Right cardiac atrium (tissue), 5 donors: ENCODE data around the gene PRICKLE1. TPM values are rescaled to one million over a fixed set of nuclear protein-coding genes. Genes with fewer than 3 reads are reported as not detected.
A peak's percentile ranks its signal among the peaks of the same experiment; 100 is the strongest.
"Not testable (repeated sequence)": the region's sequence is repeated elsewhere in the genome, so short reads cannot be mapped to it uniquely, and the experiment has no call there.

Experiments used
- ATAC-seq, 2 donors: fragments of 200-7000 bp; cut with Tn5 transposase; one replicate each; pipeline versions ENCODE4 v1.8.0 to v1.9.1; 2020; ENCODE audit warnings: moderate library complexity in 2 of 2, mild to moderate bottlenecking in 1 of 2
- DNase-seq, 3 donors: peaks; one replicate each; pipeline ENCODE4 v3.0.0-alpha.2; 2020
- H3K27ac ChIP-seq: one replicate; pipeline ENCODE4 v1.5.1; 2013; ENCODE audit warnings: mild to moderate bottlenecking, low read length, control low read depth, moderate library complexity
- H3K27me3 ChIP-seq: one replicate; pipeline ENCODE4 v1.6.1; 2013; ENCODE audit not compliant: control insufficient read depth, insufficient read depth
- H3K4me1 ChIP-seq: one replicate; pipeline ENCODE4 v1.6.1; 2013; ENCODE audit warnings: low read length; ENCODE audit not compliant: control insufficient read depth, insufficient read depth
- H3K4me3 ChIP-seq: one replicate; pipeline ENCODE4 v1.5.1; 2013; ENCODE audit warnings: low read length, control low read depth
- H3K9me3 ChIP-seq: one replicate; pipeline ENCODE4 v1.6.1; 2013; ENCODE audit warnings: low read length; ENCODE audit not compliant: control insufficient read depth
- WGBS: extraction: QIAGEN DNeasy Blood & Tissue Kit; methylation state at CpG from one replicate; pipeline ENCODE4 v1.1.7; 2013; 5-methylcytosine and 5-hydroxymethylcytosine counted together
- intact Hi-C, 4 donors: fragments of 100-400 bp; cut with DNase I; formaldehyde crosslinking; loops; one replicate each; pipeline versions ENCODE4 v1.11.0 to v1.14.0; 2022 to 2023
- polyA plus RNA-seq: library from polyadenylated mRNA; stranded (reverse); fragments of 200-250 nt; gene quantifications from one replicate; pipeline ENCODE4 v1.2.3, GENCODE V29; 2013
- total RNA-seq, 4 donors: library from RNA; stranded (reverse); fragmentation: NEBNext Ultra II Directional; extraction: Animal tissue kit (Norgen Biotek cat#: 25700); gene quantifications; one replicate each; pipeline ENCODE4 v1.2.1, GENCODE V29; 2021
- donor health status: healthy with polysubstance abuse.
- donor health status: DM: no; HTN: yes; CAD: no.
- donor health status: DM: no; HTN: no; CAD: no.
- donor health status: DM: no; HTN: yes; CAD: no; lungs with severe emphysema.
- donor health status: DM: yes; HTN: yes; CAD: no.

PRICKLE1 gene
- total and polyA plus RNA-seq, 5 donors, result 7.1 to 27.2 (median 24.9) TPM

GRCh38 chr12:42556917-42557316, 32.6 kb downstream of the PRICKLE1 start:
- Histone ChIP-seq H3K4me3 (no peak overlapping the region), H3K27ac (no peak overlapping the region), H3K4me1 (peaks cover 1% of the 10 kb centered on the region), H3K27me3 (no peaks in the 10 kb centered on the region), H3K9me3 (no peaks in the 10 kb centered on the region)
- ATAC-seq (peak; percentile 50 to 55), DNase-seq (no peak)
- 70% methylated on average over 2 of the region's 2 CpGs for WGBS
- intact Hi-C loops, result no loop called here

- no peak overlapping the region for H3K4me3 ChIP-seq
- no peaks in the 10 kb centered on the region for H3K9me3 ChIP-seq
- no peaks in the 10 kb centered on the region for H3K27me3 ChIP-seq
- WGBS, result 86% methylated on average over 17 of the region's 17 CpGs
- ATAC-seq (no peak), DNase-seq (no peak)
- intact Hi-C loops, result no loop called here
- H3K4me1 ChIP-seq, result peaks cover 5% of the 10 kb centered on the region
- H3K27ac ChIP-seq, result no peak overlapping the region
Measured at GRCh38 chr12:42552822-42553221, 36.7 kb downstream of the PRICKLE1 start.

- ATAC-seq, result no peak
- no peak overlapping the region for H3K27ac ChIP-seq
- intact Hi-C loops, result no loop called here
Measured at GRCh38 chr12:42550800-42551199, 38.7 kb downstream of the PRICKLE1 start.

DNA sequence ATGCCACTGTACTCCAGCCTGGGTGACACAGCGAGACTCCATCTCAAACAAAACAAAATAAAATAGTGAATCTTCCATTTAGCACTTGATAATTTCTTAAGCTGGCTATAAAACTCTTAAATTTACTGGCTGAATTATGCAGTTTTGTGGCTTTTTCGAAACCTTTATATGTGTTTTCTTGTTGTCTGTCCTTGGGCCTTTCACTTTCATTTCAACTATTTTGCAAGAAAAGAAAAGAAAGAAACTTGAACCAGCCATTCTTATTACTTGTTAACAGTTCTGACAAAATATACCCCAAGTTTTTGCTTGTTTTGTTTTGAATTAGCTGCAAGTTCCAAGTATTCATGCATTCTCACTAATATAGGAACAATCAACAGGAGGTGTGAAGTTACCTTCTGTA, 42.8 kb downstream of the PRICKLE1 start:
- no peaks in the 10 kb centered on the region for H3K9me3 ChIP-seq
- ATAC-seq (no peak), DNase-seq (no peak)
- intact Hi-C loops, result no loop called here
- no peak overlapping the region for H3K27ac ChIP-seq
- peaks cover 5% of the 10 kb centered on the region for H3K4me1 ChIP-seq
- WGBS, result 96% methylated on average over 2 of the region's 2 CpGs
- H3K4me3 ChIP-seq, result no peak overlapping the region
- no peaks in the 10 kb centered on the region for H3K27me3 ChIP-seq

More at GRCh38 chr12:42550800-42551199, 38.7 kb downstream of the PRICKLE1 start:
- Histone ChIP-seq H3K4me1 (peaks cover 5% of the 10 kb centered on the region), H3K4me3 (no peak overlapping the region), H3K27me3 (no peaks in the 10 kb centered on the region), H3K9me3 (no peaks in the 10 kb centered on the region)
- no peak for DNase-seq

- H3K9me3 ChIP-seq, result no peaks in the 10 kb centered on the region
- H3K27ac ChIP-seq, result no peak overlapping the region
- no peaks in the 10 kb centered on the region for H3K27me3 ChIP-seq
- H3K4me1 ChIP-seq, result no peaks in the 10 kb centered on the region
- no peak overlapping the region for H3K4me3 ChIP-seq
- DNase-seq, result no peak
- 46% methylated on average over 2 of the region's 2 CpGs for WGBS
- ATAC-seq, result no peak
- intact Hi-C loops, result no loop called here
Measured at GRCh38 chr12:42541965-42542364, 47.6 kb downstream of the PRICKLE1 start.

GRCh38 chr12:42541308-42541707, 48.2 kb downstream of the PRICKLE1 start:
- 96% methylated on average over 2 of the region's 2 CpGs for WGBS
- ATAC-seq, H3K4me3 ChIP-seq, intact Hi-C loops, H3K4me1 ChIP-seq, H3K27ac ChIP-seq, H3K27me3 ChIP-seq, H3K9me3 ChIP-seq, DNase-seq: not testable (repeated sequence)

DNA sequence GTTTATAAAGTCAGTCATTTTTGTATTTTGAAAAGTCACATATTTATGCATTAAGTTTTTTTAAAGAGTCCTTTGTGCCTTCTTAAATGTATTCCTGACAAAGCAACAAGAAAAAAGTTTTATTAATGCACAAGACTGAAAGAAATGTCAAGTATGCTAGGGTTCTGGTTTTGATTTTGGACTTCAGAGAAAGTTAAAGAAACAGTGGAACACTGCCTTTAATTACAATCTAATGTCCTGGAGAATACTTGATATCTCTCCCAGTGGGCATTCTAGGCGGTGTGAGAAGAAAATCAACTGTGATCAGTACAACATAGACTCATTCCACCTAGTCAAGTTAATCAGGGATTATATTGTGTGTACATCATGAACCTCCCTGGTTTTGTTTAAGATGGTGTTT, 49.9 kb downstream of the PRICKLE1 start:
- Histone ChIP-seq H3K4me3 (no peak overlapping the region), H3K27me3 (no peaks in the 10 kb centered on the region), H3K9me3 (no peaks in the 10 kb centered on the region), H3K27ac (no peak overlapping the region), H3K4me1 (no peaks in the 10 kb centered on the region)
- WGBS, result 48% methylated on average over 1 of the region's 1 CpG
- ATAC-seq (no peak), DNase-seq (no peak)
- intact Hi-C loops, result no loop called here

GRCh38 chr12:42538203-42538602, 51.3 kb downstream of the PRICKLE1 start:
- Histone ChIP-seq H3K4me1 (no peaks in the 10 kb centered on the region), H3K4me3 (no peak overlapping the region), H3K27me3 (no peaks in the 10 kb centered on the region), H3K27ac (no peak overlapping the region), H3K9me3 (no peaks in the 10 kb centered on the region)
- DNase-seq (no peak), ATAC-seq (no peak)
- 65% methylated on average over 3 of the region's 3 CpGs for WGBS
- intact Hi-C loops, result no loop called here

- Histone ChIP-seq H3K4me3 (no peak overlapping the region), H3K9me3 (no peaks in the 10 kb centered on the region), H3K27ac (no peak overlapping the region), H3K4me1 (no peaks in the 10 kb centered on the region), H3K27me3 (no peaks in the 10 kb centered on the region)
- 86% methylated on average over 4 of the region's 4 CpGs for WGBS
- intact Hi-C loops, result no loop called here
- DNase-seq, result no peak
- peak in 1 of 2 donors; percentile 54 for ATAC-seq
Measured at GRCh38 chr12:42534184-42534838, 55.2 kb downstream of the PRICKLE1 start.

DNA sequence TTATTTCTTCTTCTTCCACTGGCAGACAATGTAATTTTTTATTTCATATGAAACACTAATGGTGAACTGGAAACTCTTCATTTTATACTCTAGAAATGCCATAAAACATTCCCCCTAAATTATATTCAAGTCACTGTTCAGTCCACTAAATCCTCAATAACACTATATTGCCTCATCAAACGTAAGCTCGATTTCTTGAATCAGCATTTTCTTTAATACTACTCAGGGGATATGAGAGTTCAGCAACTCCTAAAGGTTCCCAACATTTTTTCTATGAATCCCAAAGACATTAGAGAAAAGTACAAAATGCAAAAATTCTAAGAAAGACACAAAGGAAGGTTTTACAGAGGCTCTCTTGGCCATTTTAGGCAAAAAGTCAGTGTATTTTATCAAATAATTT, 59.3 kb downstream of the PRICKLE1 start:
- Histone ChIP-seq H3K27me3 (no peaks in the 10 kb centered on the region), H3K27ac (no peak overlapping the region), H3K4me1 (peaks cover 2% of the 10 kb centered on the region), H3K4me3 (no peak overlapping the region), H3K9me3 (no peaks in the 10 kb centered on the region)
- no peak for DNase-seq
- no peak for ATAC-seq
- 89% methylated on average over 2 of the region's 2 CpGs for WGBS
- intact Hi-C loops, result no loop called here

DNA sequence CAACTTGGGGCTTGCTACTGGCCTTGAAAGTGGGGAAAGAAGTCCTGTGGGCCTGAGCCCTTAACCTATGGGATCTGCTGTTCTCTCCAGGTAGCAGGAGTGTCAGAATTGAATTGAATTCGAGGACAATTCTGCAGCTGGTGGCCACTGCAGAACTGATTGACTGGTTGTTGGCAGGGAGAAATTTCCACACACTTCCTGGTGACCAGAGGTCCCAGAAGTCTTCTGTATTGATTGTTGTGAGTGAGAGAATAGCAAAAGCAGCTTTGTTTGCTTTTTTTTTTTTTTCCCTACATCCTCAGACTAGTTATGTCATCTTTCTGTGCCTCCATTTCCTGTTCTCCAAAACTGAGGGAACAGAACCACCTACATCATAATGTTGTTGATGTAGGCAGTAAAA, 64.1 kb downstream of the PRICKLE1 start:
- no peaks in the 10 kb centered on the region for H3K9me3 ChIP-seq
- no peak for ATAC-seq

GRCh38 chr12:42524716-42525115, 64.8 kb downstream of the PRICKLE1 start:
- ATAC-seq (no peak), DNase-seq (no peak)
- no peak overlapping the region for H3K4me3 ChIP-seq
- intact Hi-C loops, result no loop called here
- no peak overlapping the region for H3K27ac ChIP-seq
- no peaks in the 10 kb centered on the region for H3K9me3 ChIP-seq
- H3K4me1 ChIP-seq, result peaks cover 2% of the 10 kb centered on the region
- 62% methylated on average over 5 of the region's 5 CpGs for WGBS
- no peaks in the 10 kb centered on the region for H3K27me3 ChIP-seq

More for the DNA sequence above, 64.1 kb downstream of the PRICKLE1 start:
- Histone ChIP-seq H3K4me1 (peaks cover 2% of the 10 kb centered on the region), H3K27me3 (no peaks in the 10 kb centered on the region), H3K4me3 (no peak overlapping the region), H3K27ac (no peak overlapping the region)
- intact Hi-C loops, result no loop called here
- 71% methylated on average over 1 of the region's 1 CpG for WGBS
- no peak for DNase-seq
